GM18951 (cell line): ENCODE results near the gene FLT3.

ENCODE experiments used
- POLR2A ChIP-seq: IDR thresholded peaks from 4 replicates; pipeline ENCODE4 v1.6.1; 2011; ENCODE audit warnings: mild to moderate bottlenecking; ENCODE audit not compliant: insufficient read length, insufficient read depth; ENCODE audit errors: extremely low read depth
- in situ Hi-C: fragments of 300-500 bp; cut with MboI; formaldehyde crosslinking; loops from one replicate; pipeline ENCODE4 v1.12.0; 2022; ENCODE audit warnings: low sequenced_read_pairs, mixed read lengths, inconsistent platforms; ENCODE audit not compliant: unreplicated experiment

FLT3 gene

DNA sequence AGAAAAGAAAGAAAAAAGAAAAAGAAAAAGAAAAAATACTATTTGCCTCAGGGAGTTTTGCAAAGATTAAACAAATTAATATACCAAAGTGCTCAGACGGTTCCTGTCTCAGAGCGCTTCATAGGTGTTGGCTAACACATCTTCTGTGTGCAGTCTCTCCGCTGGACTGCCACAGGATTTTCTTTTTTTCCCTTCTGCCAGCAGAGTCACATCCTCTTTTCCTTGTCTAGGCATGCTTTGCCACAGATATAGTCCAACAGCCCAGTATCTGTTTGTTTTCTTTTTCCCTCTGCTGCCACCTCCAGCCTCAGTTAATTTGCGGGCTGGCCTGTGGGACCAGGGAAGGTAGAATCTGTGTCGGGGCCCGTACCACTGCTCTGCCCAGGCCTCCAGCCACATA lies 108.5 kb downstream of the FLT3 start:
- in situ Hi-C loops = loop anchor here (25.0 kb wide), 1 partner anchor 1030 kb away; no protein-coding TSS in a partner anchor
- TF ChIP-seq POLR2A = no peak

GRCh38 chr13:27988520-27988919 lies 111.9 kb downstream of the FLT3 start, which contains the start of gene URAD:
Gene URAD (minus strand): TSS chr13:27988693. CDS start chr13:27988637, 56 bp downstream.
- TF ChIP-seq POLR2A = no peak
- in situ Hi-C loops = loop anchor here (10.0 to 25.0 kb wide), 2 partner anchors 154 to 1026 kb away; no protein-coding TSS in a partner anchor

DNA sequence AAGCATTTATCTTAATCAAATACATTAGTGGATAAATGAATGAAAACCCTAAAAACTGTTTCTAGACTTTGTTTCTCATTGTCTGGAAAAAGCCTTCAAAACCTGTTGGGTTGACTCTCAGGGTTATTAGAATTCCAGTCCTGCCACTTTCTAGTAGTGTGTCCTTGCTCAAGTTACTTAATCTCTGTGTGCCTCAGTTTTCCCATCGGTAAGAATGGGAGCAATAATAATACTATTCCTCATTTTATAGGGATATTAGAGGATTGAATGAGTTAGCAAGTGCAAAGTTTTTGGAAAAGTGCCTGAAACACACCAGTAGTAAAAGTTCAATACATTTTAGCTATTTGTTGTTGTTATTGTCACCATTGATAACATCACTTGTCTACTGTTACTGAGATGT lies 114.8 kb downstream of the FLT3 start:
- no peak for TF ChIP-seq POLR2A
- in situ Hi-C loops = loop anchor here (10.0 to 25.0 kb wide), 2 partner anchors 151 to 1023 kb away; no protein-coding TSS in a partner anchor

DNA sequence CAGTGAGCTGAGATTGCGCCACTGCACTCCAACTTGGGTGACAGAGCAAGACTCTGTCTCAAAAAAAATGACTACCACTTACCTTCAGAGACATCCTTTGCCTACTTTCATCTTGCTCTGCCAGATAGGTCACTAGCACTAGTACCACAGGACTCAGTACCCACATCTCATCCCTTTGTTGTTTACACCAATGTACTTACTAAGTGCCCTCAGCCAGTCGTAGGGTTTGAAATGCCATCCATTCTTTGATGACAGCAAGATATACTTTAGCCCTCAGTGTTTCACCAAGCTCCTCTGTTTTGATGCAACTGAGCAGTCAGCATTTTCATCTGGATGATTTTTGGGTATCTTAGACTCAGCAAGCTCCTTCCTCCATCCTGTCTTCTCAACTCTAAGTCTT lies 118.0 kb downstream of the FLT3 start:
- in situ Hi-C loops = loop anchor here (10.0 to 25.0 kb wide), 2 partner anchors 148 to 1020 kb away; no protein-coding TSS in a partner anchor
- TF ChIP-seq POLR2A = no peak

DNA sequence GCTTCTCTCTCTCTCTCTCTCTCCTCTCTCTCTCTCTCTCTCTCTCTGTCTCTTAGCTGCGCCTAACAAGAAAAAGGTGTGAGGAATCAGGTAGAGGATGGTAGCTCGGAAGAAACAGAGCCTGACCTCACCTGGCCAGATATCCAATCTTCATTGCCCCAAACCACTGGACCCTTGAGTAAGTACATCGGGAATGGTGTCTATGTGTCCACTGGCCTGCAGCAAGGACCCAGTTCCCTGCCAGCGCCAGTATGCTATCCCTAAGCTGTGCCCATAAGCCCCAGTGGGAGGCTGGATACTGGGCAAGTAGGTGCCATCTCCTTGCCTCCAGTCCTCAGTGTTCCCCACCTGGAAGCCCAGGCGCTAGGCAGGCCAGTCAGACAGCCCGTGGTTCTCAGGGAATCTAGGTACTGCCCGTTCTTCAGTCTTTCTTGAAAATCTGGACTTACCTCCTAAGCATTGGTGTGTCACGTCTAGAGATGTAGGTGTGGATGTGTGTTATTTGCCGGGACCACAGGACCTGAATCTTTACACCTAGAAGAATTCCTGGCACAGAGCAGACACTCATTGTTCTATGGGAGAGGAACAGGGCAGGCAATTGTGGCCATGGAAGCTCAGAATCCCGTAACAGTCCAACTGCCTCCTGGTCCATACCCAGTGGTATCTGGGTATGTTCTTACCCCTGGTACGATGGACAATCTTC lies 119.2 kb downstream of the FLT3 start:
- in situ Hi-C loops = loop anchor here (10.0 to 25.0 kb wide), 2 partner anchors 146 to 1019 kb away; no protein-coding TSS in a partner anchor
- TF ChIP-seq POLR2A = no peak

GRCh38 chr13:27980280-27980998 lies 119.9 kb downstream of the FLT3 start:
- in situ Hi-C loops = loop anchor here (10.0 to 25.0 kb wide), 2 partner anchors 146 to 1018 kb away; no protein-coding TSS in a partner anchor
- no peak for TF ChIP-seq POLR2A

DNA sequence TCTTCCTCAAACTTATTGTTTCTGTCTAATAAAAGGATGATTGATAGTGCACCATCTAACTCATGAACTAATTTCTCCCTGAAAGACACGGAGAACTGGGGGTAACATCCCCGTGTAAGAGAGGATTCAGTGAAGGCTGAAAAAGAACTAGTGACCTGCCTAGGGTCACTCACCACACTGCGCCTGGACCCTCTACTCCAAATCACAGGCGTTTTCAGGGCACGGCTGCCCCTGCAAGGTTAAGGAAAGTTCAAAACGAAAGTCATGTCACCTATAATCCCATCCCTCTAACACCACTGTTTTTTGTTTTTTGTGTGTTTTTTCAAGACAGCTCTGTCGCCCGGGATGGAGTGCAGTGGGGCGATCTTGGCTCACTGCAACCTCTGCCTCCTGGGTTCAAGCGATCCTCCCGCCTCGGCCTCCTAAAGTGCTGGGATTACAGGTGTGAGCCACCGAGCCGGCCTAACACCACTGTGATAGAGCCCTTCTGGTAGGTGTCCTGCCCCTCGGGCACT lies 120.6 kb downstream of the FLT3 start:
- TF ChIP-seq POLR2A = no peak
- in situ Hi-C loops = loop anchor here (10.0 to 25.0 kb wide), 2 partner anchors 145 to 1018 kb away; no protein-coding TSS in a partner anchor

DNA sequence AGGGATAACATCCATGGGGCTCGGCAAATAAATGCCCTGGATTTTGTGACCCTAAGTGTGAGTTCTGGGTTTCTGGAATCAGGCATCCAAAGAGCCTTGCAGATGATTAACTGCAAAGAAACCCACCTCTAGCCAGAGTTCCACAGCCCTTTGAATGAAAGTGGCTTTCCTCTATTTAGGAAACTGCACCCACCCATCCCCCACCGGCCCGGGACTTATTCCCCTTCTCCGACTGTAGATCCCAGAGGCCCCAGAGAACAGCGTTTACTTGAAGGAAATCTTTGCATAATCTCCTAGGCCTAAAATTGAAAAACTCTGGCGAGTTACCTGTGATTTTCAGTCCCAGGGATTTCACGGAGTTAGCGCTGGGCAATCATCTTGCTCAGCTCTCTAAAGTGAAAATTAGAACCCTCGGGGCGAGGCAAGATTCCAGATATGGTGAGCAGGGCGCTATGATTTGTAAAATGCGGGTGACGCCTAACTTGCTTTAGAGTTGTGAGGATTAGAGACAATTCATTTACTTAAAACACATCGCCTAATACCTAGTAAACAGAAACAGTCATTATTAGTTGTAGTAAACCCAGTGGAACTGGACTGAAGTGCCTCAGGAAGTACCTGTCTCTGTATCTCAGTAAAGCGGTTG lies 121.3 kb downstream of the FLT3 start:
- in situ Hi-C loops = loop anchor here (25.0 kb wide), 1 partner anchor 1017 kb away; no protein-coding TSS in a partner anchor

GRCh38 chr13:27978301-27978968 lies 121.9 kb downstream of the FLT3 start:
- in situ Hi-C loops = loop anchor here (25.0 kb wide), 1 partner anchor 1016 kb away; no protein-coding TSS in a partner anchor
- TF ChIP-seq POLR2A = no peak

More for the DNA sequence above, 121.3 kb downstream of the FLT3 start:
- TF ChIP-seq POLR2A = no peak

GRCh38 chr13:27977476-27978300 lies 122.7 kb downstream of the FLT3 start:
- in situ Hi-C loops = loop anchor here (25.0 kb wide), 1 partner anchor 1015 kb away; no protein-coding TSS in a partner anchor
- TF ChIP-seq POLR2A = no peak

DNA sequence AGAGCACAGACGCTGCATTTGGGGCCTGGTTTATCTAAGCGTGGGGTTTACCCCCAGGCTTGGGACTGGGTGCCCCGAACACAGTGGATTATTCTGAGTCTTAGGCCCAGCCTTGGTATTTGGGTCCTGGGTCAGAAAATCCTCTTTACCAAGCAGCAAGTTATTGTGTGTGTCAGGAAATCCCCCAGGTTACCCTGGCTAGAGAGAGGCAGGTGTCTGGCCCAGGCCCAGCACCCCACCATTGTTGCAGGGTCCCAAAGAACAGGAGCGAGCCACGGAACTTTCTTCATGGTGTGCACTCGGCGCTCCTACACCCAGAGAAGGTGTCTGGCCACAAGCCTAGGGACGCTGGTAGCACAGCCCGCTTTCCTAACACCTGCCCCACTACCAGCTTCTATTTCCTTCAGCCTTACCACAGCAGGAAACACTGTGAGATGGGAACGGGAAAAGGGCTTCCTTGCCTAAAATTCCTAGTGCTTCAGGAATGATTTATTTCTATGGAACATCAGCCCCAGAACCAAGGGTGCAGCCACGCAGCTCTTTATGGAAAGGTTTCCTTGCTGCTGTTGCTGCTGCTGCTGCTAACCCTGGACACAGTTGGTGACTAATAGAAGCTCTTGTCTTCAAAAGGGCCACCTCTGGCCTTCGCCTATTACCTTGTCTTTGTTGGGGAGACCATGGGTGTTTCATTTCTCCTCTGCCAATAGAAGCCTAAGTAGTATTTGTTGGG lies 123.8 kb downstream of the FLT3 start:
- in situ Hi-C loops = loop anchor here (25.0 kb wide), 1 partner anchor 1014 kb away; no protein-coding TSS in a partner anchor
- no peak for TF ChIP-seq POLR2A
